Measurements from ENCODE around the gene BMP2K.

DNA sequence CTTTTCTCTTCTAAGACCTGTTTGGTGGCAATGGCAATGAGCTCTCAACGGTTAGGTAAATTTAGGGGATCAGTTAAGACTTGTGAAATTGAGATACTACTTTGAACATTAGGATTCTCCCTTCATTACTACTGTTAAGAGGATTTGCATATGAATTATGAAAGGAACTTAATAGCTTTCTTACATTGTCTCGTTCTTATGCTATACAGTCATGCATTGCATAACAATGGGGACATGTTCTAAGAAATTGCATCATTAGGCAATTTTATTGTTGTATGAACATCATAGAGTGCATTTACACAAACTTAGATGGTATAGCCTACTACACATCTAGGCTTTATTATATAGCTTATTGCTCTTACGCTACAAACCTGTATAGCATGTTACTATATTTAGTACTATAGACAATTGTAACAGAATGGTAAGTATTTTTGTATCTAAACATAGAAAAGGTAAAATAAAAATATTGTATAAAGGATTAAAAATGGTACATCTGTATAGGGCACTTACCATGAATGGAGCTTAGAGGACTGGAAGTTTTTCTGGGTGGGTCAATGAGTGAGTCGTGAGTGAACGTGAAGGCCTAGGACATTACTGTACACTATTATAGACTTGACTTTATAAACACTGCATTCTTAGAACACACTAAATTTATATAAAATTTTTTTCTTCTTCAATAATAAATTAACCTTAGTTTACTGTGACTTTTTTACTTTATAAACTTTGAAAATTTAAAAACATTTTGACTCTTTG is 100.6 kb downstream of the BMP2K start:
- TF ChIP-seq, protein P1, sequence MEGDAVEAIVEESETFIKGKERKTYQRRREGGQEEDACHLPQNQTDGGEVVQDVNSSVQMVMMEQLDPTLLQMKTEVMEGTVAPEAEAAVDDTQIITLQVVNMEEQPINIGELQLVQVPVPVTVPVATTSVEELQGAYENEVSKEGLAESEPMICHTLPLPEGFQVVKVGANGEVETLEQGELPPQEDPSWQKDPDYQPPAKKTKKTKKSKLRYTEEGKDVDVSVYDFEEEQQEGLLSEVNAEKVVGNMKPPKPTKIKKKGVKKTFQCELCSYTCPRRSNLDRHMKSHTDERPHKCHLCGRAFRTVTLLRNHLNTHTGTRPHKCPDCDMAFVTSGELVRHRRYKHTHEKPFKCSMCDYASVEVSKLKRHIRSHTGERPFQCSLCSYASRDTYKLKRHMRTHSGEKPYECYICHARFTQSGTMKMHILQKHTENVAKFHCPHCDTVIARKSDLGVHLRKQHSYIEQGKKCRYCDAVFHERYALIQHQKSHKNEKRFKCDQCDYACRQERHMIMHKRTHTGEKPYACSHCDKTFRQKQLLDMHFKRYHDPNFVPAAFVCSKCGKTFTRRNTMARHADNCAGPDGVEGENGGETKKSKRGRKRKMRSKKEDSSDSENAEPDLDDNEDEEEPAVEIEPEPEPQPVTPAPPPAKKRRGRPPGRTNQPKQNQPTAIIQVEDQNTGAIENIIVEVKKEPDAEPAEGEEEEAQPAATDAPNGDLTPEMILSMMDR (conservative IDR thresholded peaks at IDR 0.05; ENCODE audit: low read length): no peak
- no peak for TF ChIP-seq EZH2phosphoT487 (IDR thresholded peaks at IDR 0.05; ENCODE audit: borderline replicate concordance)

Data from Loucy (cell line).